HCT116 (cell line): ENCODE results near the gene NDUFAF2. TPM values are rescaled to one million over a fixed set of nuclear protein-coding genes. Genes with fewer than 3 reads are reported as not detected.

Experiments
- ATAC-seq: fragments of 200-7000 bp; cut with Tn5 transposase; 2 replicates; pipeline ENCODE4 v1.9.1; 2020; ENCODE audit warnings: mild to moderate bottlenecking, moderate library complexity
- BruUV-seq: library from RNA; stranded (reverse); fragments of 400-500 nt; replicated peaks from 2 replicates; lab custom pipeline; 2021; lab: Mats Ljungman, UMichigan
- CTCF ChIA-PET: fragments of 300-600 bp; sonication (Branson Sonifier 250); formaldehyde crosslinking; loops from one replicate; lab custom pipeline; 2021; ENCODE audit warnings: antibody characterized with exemption; lab: Charles Lee
- POLR2A ChIA-PET: fragments of 300-600, 350-600 bp; sonication (Branson Sonifier 250); formaldehyde crosslinking; loops from one replicate; lab custom pipeline; 2021; ENCODE audit warnings: antibody characterized with exemption; lab: Charles Lee
- RAD21 ChIA-PET, 2 experiments: fragments of 300-600 bp; sonication (Branson Sonifier 250); formaldehyde crosslinking; loops; one replicate each; lab custom pipeline; 2023; ENCODE audit warnings: low total read pairs in 2 of 2; ENCODE audit not compliant: uncharacterized antibody in 2 of 2, unreplicated experiment in 2 of 2, low non-redundant PET in 1 of 2; lab: Charles Lee
- DNase-seq: peaks from one replicate; pipeline ENCODE4 v3.0.0-alpha.2; 2010; ENCODE audit warnings: low read depth, low spot score
- H2AFZ ChIP-seq: fragments of 200-600 bp; shearing (Covaris generic), sonication (generic); 2 replicates; pipeline ENCODE4 v1.6.1; 2017; ENCODE audit warnings: low read depth, mixed run types, mixed read lengths, antibody characterized with exemption, low read length; ENCODE audit not compliant: poor library complexity, severe bottlenecking
- H3K27ac ChIP-seq: 2 replicates; pipeline ENCODE4 v1.5.1; 2012; ENCODE audit warnings: low read depth, low read length
- H3K27me3 ChIP-seq: fragments of 200-600 bp; sonication (generic); 2 replicates; pipeline ENCODE4 v1.6.1; 2016; ENCODE audit warnings: mixed run types, low read length, mixed read lengths; ENCODE audit not compliant: insufficient read depth
- H3K36me3 ChIP-seq, 2 experiments: fragments of 200-500 bp in 1 of 2; fragments of 200-600 bp in 1 of 2; sonication (Bioruptor generic) in 1 of 2; sonication (generic) in 1 of 2; 2 replicates each; pipeline versions ENCODE4 v1.5.1 to v1.6.1; 2014 to 2016; ENCODE audit warnings: low read length in 2 of 2, inconsistent platforms in 1 of 2, mixed read lengths in 1 of 2, mixed run types in 1 of 2; ENCODE audit not compliant: insufficient read depth in 2 of 2, control insufficient read depth in 1 of 2
- H3K4me1 ChIP-seq, 2 experiments: fragments of 200-600 bp in 1 of 2; sonication (generic) in 1 of 2; 2 replicates each; pipeline versions ENCODE4 v1.5.1 to v1.6.1; 2012 to 2017; ENCODE audit warnings: low read length in 2 of 2, inconsistent platforms in 1 of 2, mild to moderate bottlenecking in 1 of 2, mixed read lengths in 1 of 2, mixed run types in 1 of 2, moderate library complexity in 1 of 2; ENCODE audit not compliant: insufficient read depth in 2 of 2, control insufficient read depth in 1 of 2
- H3K4me2 ChIP-seq: fragments of 200-600 bp; sonication (generic); 2 replicates; pipeline ENCODE4 v1.6.1; 2017; ENCODE audit warnings: mixed run types, low read length, mixed read lengths
- H3K4me3 ChIP-seq, 2 experiments: fragments of 200-600 bp in 1 of 2; sonication (generic) in 1 of 2; replicated peaks in 1 of 2; 2 replicates each; pipeline ENCODE4 v1.5.1; 2011 to 2016; ENCODE audit warnings: low read length in 2 of 2, control low read depth in 1 of 2, low read depth in 1 of 2, mild to moderate bottlenecking in 1 of 2, mixed read lengths in 1 of 2, mixed run types in 1 of 2
- H3K79me2 ChIP-seq: fragments of 200-600 bp; sonication (generic); 2 replicates; pipeline ENCODE4 v1.6.1; 2017; ENCODE audit warnings: mild to moderate bottlenecking, mixed run types, low read length, moderate library complexity, mixed read lengths; ENCODE audit not compliant: insufficient read depth
- H3K9ac ChIP-seq: fragments of 200-600 bp; sonication (generic); 2 replicates; pipeline ENCODE4 v1.6.1; 2016; ENCODE audit warnings: low read length, mixed read lengths
- H3K9me2 ChIP-seq: fragments of 200-600 bp; sonication (generic), shearing (Covaris generic); 2 replicates; pipeline ENCODE4 v1.6.1; 2017; ENCODE audit warnings: mixed run types, mild to moderate bottlenecking, moderate library complexity; ENCODE audit not compliant: insufficient read depth
- H3K9me3 ChIP-seq, 2 experiments: fragments of 200-500 bp in 1 of 2; fragments of 200-600 bp in 1 of 2; sonication (Bioruptor generic) in 1 of 2; sonication (generic) in 1 of 2; 2 replicates each; pipeline ENCODE4 v1.6.1; 2014 to 2017; ENCODE audit warnings: low read length in 2 of 2, mixed read lengths in 2 of 2, inconsistent platforms in 1 of 2, low read depth in 1 of 2, mild to moderate bottlenecking in 1 of 2, mixed run types in 1 of 2, moderate library complexity in 1 of 2; ENCODE audit not compliant: control insufficient read depth in 1 of 2, insufficient read depth in 1 of 2
- H4K20me1 ChIP-seq: fragments of 200-600 bp; sonication (generic), shearing (Covaris generic); 2 replicates; pipeline ENCODE4 v1.6.1; 2017; ENCODE audit warnings: mixed run types, mild to moderate bottlenecking, moderate library complexity; ENCODE audit not compliant: insufficient read depth
- ATF3 ChIP-seq: IDR thresholded peaks from 2 replicates; pipeline ENCODE4 v1.6.1; 2012
- CBX3 ChIP-seq: IDR thresholded peaks from 2 replicates; pipeline ENCODE4 v1.6.1; 2012; ENCODE audit warnings: low read depth
- CTCF ChIP-seq, 3 experiments: fragments of 200-600 bp in 1 of 3; sonication (generic) in 1 of 3; IDR thresholded peaks in 2 of 3; conservative IDR thresholded peaks in 1 of 3; 2 replicates each; pipeline ENCODE4 v1.5.1; 2012 to 2017; ENCODE audit warnings: low read depth in 2 of 3, low read length in 2 of 3, antibody characterized with exemption in 1 of 3, borderline replicate concordance in 1 of 3, control low read depth in 1 of 3, mild to moderate bottlenecking in 1 of 3, mixed read lengths in 1 of 3, mixed run types in 1 of 3, moderate library complexity in 1 of 3; ENCODE audit not compliant: insufficient read depth in 1 of 3
- ELF1 ChIP-seq: IDR thresholded peaks from 2 replicates; pipeline ENCODE4 v1.6.1; 2012; ENCODE audit warnings: low read depth, borderline replicate concordance
- JUND ChIP-seq: IDR thresholded peaks from 2 replicates; pipeline ENCODE4 v1.6.1; 2012
- MAX ChIP-seq: IDR thresholded peaks from 2 replicates; pipeline ENCODE4 v1.6.1; 2012
- POLR2AphosphoS5 ChIP-seq: IDR thresholded peaks from 2 replicates; pipeline ENCODE4 v1.6.1; 2011; ENCODE audit warnings: mild to moderate bottlenecking, low read depth, low read length, moderate library complexity
- RAD21 ChIP-seq: IDR thresholded peaks from 2 replicates; pipeline ENCODE4 v1.6.1; 2012; ENCODE audit warnings: low read depth, mild to moderate bottlenecking
- SIN3A ChIP-seq: IDR thresholded peaks from 2 replicates; pipeline ENCODE4 v1.6.1; 2012; ENCODE audit warnings: low read depth
- ZFX ChIP-seq: fragments of 450-650 bp; IDR thresholded peaks from 2 replicates; pipeline ENCODE4 v1.6.1; 2017
- ZNF274 ChIP-seq: fragments of 200-500 bp; sonication (Bioruptor generic); IDR thresholded peaks from 2 replicates; pipeline ENCODE4 v1.6.1; 2014; ENCODE audit warnings: mild to moderate bottlenecking, low read depth, low read length, inconsistent platforms
- intact Hi-C: fragments of 100-400 bp; cut with micrococcal nuclease; formaldehyde crosslinking; loops from 2 replicates; pipeline ENCODE4 v1.10.0; 2022
- total RNA-seq: library from RNA; stranded (reverse); gene quantifications from one replicate; pipeline ENCODE4 v1.2.1, GENCODE V29; 2021; ENCODE audit not compliant: unreplicated experiment

Gene NDUFAF2
- total RNA-seq, 1 experiment from 2014 or later, result 36.9 TPM

GRCh38 chr5:61085885-61086284, 140.9 kb downstream of the NDUFAF2 start:
- Histone ChIP-seq H3K27me3 (no peaks in the 10 kb centered on the region), H3K9me2 (no peaks in the 10 kb centered on the region), H4K20me1 (no peaks in the 10 kb centered on the region), H3K36me3 (no peaks in the 10 kb centered on the region), H3K27ac (no peak overlapping the region), H3K4me1 (no peaks in the 10 kb centered on the region), H3K9ac (no peak overlapping the region), H3K4me3 (no peak overlapping the region)
- no peak for ATAC-seq
- no peak for DNase-seq
- no TSS peak for BruUV-seq
- intact Hi-C loops, result no loop called here
- TF ChIP-seq CBX3, result no peak
- TF ChIP-seq ELF1, result no peak
- TF ChIP-seq MAX, result no peak
- no peak for TF ChIP-seq ZFX
- TF ChIP-seq JUND, result no peak
- TF ChIP-seq CTCF (IDR thresholded peaks at IDR 0.05 in 2 of 3, conservative IDR thresholded peaks at IDR 0.05 in 1 of 3; ENCODE audit: borderline replicate concordance in 1 of 3, insufficient read depth in 1 of 3, low read depth in 2 of 3, low read length in 2 of 3), result no peak
- TF ChIP-seq POLR2AphosphoS5, result no peak
- no peak for TF ChIP-seq RAD21
- no peak for TF ChIP-seq SIN3A
- TF ChIP-seq, all 23 proteins: peak for 0
- POLR2A ChIA-PET, result no interaction called here
- RAD21 ChIA-PET, result no interaction called here
- no peak overlapping the region for H2AFZ ChIP-seq
- no peak overlapping the region for H3K4me2 ChIP-seq
- CTCF ChIA-PET, result no interaction called here
- H3K9me3 ChIP-seq, result no peaks in the 10 kb centered on the region
- H3K79me2 ChIP-seq, result no peaks in the 10 kb centered on the region

GRCh38 chr5:61087921-61088320, 142.9 kb downstream of the NDUFAF2 start:
- ATAC-seq (no peak), DNase-seq (no peak)
- Histone ChIP-seq H2AFZ (no peak overlapping the region), H3K9ac (no peak overlapping the region), H3K9me3 (no peaks in the 10 kb centered on the region), H3K36me3 (no peaks in the 10 kb centered on the region), H3K9me2 (no peaks in the 10 kb centered on the region), H3K4me3 (no peak overlapping the region), H3K27me3 (no peaks in the 10 kb centered on the region), H3K79me2 (no peaks in the 10 kb centered on the region), H4K20me1 (no peaks in the 10 kb centered on the region), H3K4me2 (no peak overlapping the region), H3K4me1 (no peaks in the 10 kb centered on the region), H3K27ac (no peak overlapping the region)
- ChIA-PET CTCF (no interaction called here), POLR2A (no interaction called here), RAD21 (no interaction called here)
- no TSS peak for BruUV-seq
- intact Hi-C loops, result no loop called here
- no peak for TF ChIP-seq ZNF274
- no peak for TF ChIP-seq ZFX
- TF ChIP-seq ATF3, result no peak
